HCT116 (cell line): ENCODE results near the gene CD74. TPM values are rescaled to one million over a fixed set of nuclear protein-coding genes. Genes with fewer than 3 reads are reported as not detected.

Experiments
- ATAC-seq: fragments of 200-7000 bp; cut with Tn5 transposase; 2 replicates; pipeline ENCODE4 v1.9.1; 2020; ENCODE audit warnings: mild to moderate bottlenecking, moderate library complexity
- BruUV-seq: library from RNA; stranded (reverse); fragments of 400-500 nt; replicated peaks from 2 replicates; lab custom pipeline; 2021; lab: Mats Ljungman, UMichigan
- CTCF ChIA-PET: fragments of 300-600 bp; sonication (Branson Sonifier 250); formaldehyde crosslinking; loops from one replicate; lab custom pipeline; 2021; ENCODE audit warnings: antibody characterized with exemption; lab: Charles Lee
- POLR2A ChIA-PET: fragments of 300-600, 350-600 bp; sonication (Branson Sonifier 250); formaldehyde crosslinking; loops from one replicate; lab custom pipeline; 2021; ENCODE audit warnings: antibody characterized with exemption; lab: Charles Lee
- RAD21 ChIA-PET, 2 experiments: fragments of 300-600 bp; sonication (Branson Sonifier 250); formaldehyde crosslinking; loops; one replicate each; lab custom pipeline; 2023; ENCODE audit warnings: low total read pairs in 2 of 2; ENCODE audit not compliant: uncharacterized antibody in 2 of 2, unreplicated experiment in 2 of 2, low non-redundant PET in 1 of 2; lab: Charles Lee
- DNase-seq: peaks from one replicate; pipeline ENCODE4 v3.0.0-alpha.2; 2010; ENCODE audit warnings: low read depth, low spot score
- H2AFZ ChIP-seq: fragments of 200-600 bp; shearing (Covaris generic), sonication (generic); 2 replicates; pipeline ENCODE4 v1.6.1; 2017; ENCODE audit warnings: low read depth, mixed run types, mixed read lengths, antibody characterized with exemption, low read length; ENCODE audit not compliant: poor library complexity, severe bottlenecking
- H3K27ac ChIP-seq: 2 replicates; pipeline ENCODE4 v1.5.1; 2012; ENCODE audit warnings: low read depth, low read length
- H3K27me3 ChIP-seq: fragments of 200-600 bp; sonication (generic); 2 replicates; pipeline ENCODE4 v1.6.1; 2016; ENCODE audit warnings: mixed run types, low read length, mixed read lengths; ENCODE audit not compliant: insufficient read depth
- H3K36me3 ChIP-seq, 2 experiments: fragments of 200-500 bp in 1 of 2; fragments of 200-600 bp in 1 of 2; sonication (Bioruptor generic) in 1 of 2; sonication (generic) in 1 of 2; 2 replicates each; pipeline versions ENCODE4 v1.5.1 to v1.6.1; 2014 to 2016; ENCODE audit warnings: low read length in 2 of 2, inconsistent platforms in 1 of 2, mixed read lengths in 1 of 2, mixed run types in 1 of 2; ENCODE audit not compliant: insufficient read depth in 2 of 2, control insufficient read depth in 1 of 2
- H3K4me1 ChIP-seq, 2 experiments: fragments of 200-600 bp in 1 of 2; sonication (generic) in 1 of 2; 2 replicates each; pipeline versions ENCODE4 v1.5.1 to v1.6.1; 2012 to 2017; ENCODE audit warnings: low read length in 2 of 2, inconsistent platforms in 1 of 2, mild to moderate bottlenecking in 1 of 2, mixed read lengths in 1 of 2, mixed run types in 1 of 2, moderate library complexity in 1 of 2; ENCODE audit not compliant: insufficient read depth in 2 of 2, control insufficient read depth in 1 of 2
- H3K4me2 ChIP-seq: fragments of 200-600 bp; sonication (generic); 2 replicates; pipeline ENCODE4 v1.6.1; 2017; ENCODE audit warnings: mixed run types, low read length, mixed read lengths
- H3K4me3 ChIP-seq, 2 experiments: fragments of 200-600 bp in 1 of 2; sonication (generic) in 1 of 2; replicated peaks in 1 of 2; 2 replicates each; pipeline ENCODE4 v1.5.1; 2011 to 2016; ENCODE audit warnings: low read length in 2 of 2, control low read depth in 1 of 2, low read depth in 1 of 2, mild to moderate bottlenecking in 1 of 2, mixed read lengths in 1 of 2, mixed run types in 1 of 2
- H3K79me2 ChIP-seq: fragments of 200-600 bp; sonication (generic); 2 replicates; pipeline ENCODE4 v1.6.1; 2017; ENCODE audit warnings: mild to moderate bottlenecking, mixed run types, low read length, moderate library complexity, mixed read lengths; ENCODE audit not compliant: insufficient read depth
- H3K9ac ChIP-seq: fragments of 200-600 bp; sonication (generic); 2 replicates; pipeline ENCODE4 v1.6.1; 2016; ENCODE audit warnings: low read length, mixed read lengths
- H3K9me2 ChIP-seq: fragments of 200-600 bp; sonication (generic), shearing (Covaris generic); 2 replicates; pipeline ENCODE4 v1.6.1; 2017; ENCODE audit warnings: mixed run types, mild to moderate bottlenecking, moderate library complexity; ENCODE audit not compliant: insufficient read depth
- H3K9me3 ChIP-seq, 2 experiments: fragments of 200-500 bp in 1 of 2; fragments of 200-600 bp in 1 of 2; sonication (Bioruptor generic) in 1 of 2; sonication (generic) in 1 of 2; 2 replicates each; pipeline ENCODE4 v1.6.1; 2014 to 2017; ENCODE audit warnings: low read length in 2 of 2, mixed read lengths in 2 of 2, inconsistent platforms in 1 of 2, low read depth in 1 of 2, mild to moderate bottlenecking in 1 of 2, mixed run types in 1 of 2, moderate library complexity in 1 of 2; ENCODE audit not compliant: control insufficient read depth in 1 of 2, insufficient read depth in 1 of 2
- H4K20me1 ChIP-seq: fragments of 200-600 bp; sonication (generic), shearing (Covaris generic); 2 replicates; pipeline ENCODE4 v1.6.1; 2017; ENCODE audit warnings: mixed run types, mild to moderate bottlenecking, moderate library complexity; ENCODE audit not compliant: insufficient read depth
- CBX3 ChIP-seq: IDR thresholded peaks from 2 replicates; pipeline ENCODE4 v1.6.1; 2012; ENCODE audit warnings: low read depth
- CTCF ChIP-seq, 3 experiments: fragments of 200-600 bp in 1 of 3; sonication (generic) in 1 of 3; IDR thresholded peaks in 2 of 3; conservative IDR thresholded peaks in 1 of 3; 2 replicates each; pipeline ENCODE4 v1.5.1; 2012 to 2017; ENCODE audit warnings: low read depth in 2 of 3, low read length in 2 of 3, antibody characterized with exemption in 1 of 3, borderline replicate concordance in 1 of 3, control low read depth in 1 of 3, mild to moderate bottlenecking in 1 of 3, mixed read lengths in 1 of 3, mixed run types in 1 of 3, moderate library complexity in 1 of 3; ENCODE audit not compliant: insufficient read depth in 1 of 3
- EGR1 ChIP-seq: IDR thresholded peaks from 2 replicates; pipeline ENCODE4 v1.6.1; 2012; ENCODE audit warnings: low read depth
- ELF1 ChIP-seq: IDR thresholded peaks from 2 replicates; pipeline ENCODE4 v1.6.1; 2012; ENCODE audit warnings: low read depth, borderline replicate concordance
- JUND ChIP-seq: IDR thresholded peaks from 2 replicates; pipeline ENCODE4 v1.6.1; 2012
- POLR2AphosphoS5 ChIP-seq: IDR thresholded peaks from 2 replicates; pipeline ENCODE4 v1.6.1; 2011; ENCODE audit warnings: mild to moderate bottlenecking, low read depth, low read length, moderate library complexity
- SRF ChIP-seq: IDR thresholded peaks from 2 replicates; pipeline ENCODE4 v1.6.1; 2012; ENCODE audit warnings: low read depth
- TCF7L2 ChIP-seq: IDR thresholded peaks from 2 replicates; pipeline ENCODE4 v1.7.0; 2011; ENCODE audit warnings: borderline replicate concordance, inconsistent platforms; ENCODE audit not compliant: insufficient read depth, insufficient read length; ENCODE audit errors: extremely low read depth
- intact Hi-C: fragments of 100-400 bp; cut with micrococcal nuclease; formaldehyde crosslinking; loops from 2 replicates; pipeline ENCODE4 v1.10.0; 2022
- total RNA-seq: library from RNA; stranded (reverse); gene quantifications from one replicate; pipeline ENCODE4 v1.2.1, GENCODE V29; 2021; ENCODE audit not compliant: unreplicated experiment

CD74 gene
- total RNA-seq, 1 experiment from 2014 or later: 8.9 TPM

- no peak overlapping the region; the same call in 1 of the 2 replicates for H3K27ac ChIP-seq
- no peaks in the 10 kb centered on the region for H3K79me2 ChIP-seq
- ATAC-seq (peak; percentile 92), DNase-seq (no peak)
- TF ChIP-seq ELF1 (no peak), JUND (no peak), SRF (no peak), CBX3 (no peak), POLR2AphosphoS5 (no peak), CTCF (IDR thresholded peaks at IDR 0.05 in 2 of 3, conservative IDR thresholded peaks at IDR 0.05 in 1 of 3; ENCODE audit: borderline replicate concordance in 1 of 3, insufficient read depth in 1 of 3, low read depth in 2 of 3, low read length in 2 of 3) (peak in 2 of 3 experiments; percentile 68 to 77; a peak in 4 of 6 replicates), TCF7L2 (peak; percentile 75), EGR1 (no peak)
- H3K36me3 ChIP-seq: no peaks in the 10 kb centered on the region
- H3K4me2 ChIP-seq: peak overlapping the region; percentile 56
- peaks cover 20 to 26% of the 10 kb centered on the region in 2 experiments for H3K4me1 ChIP-seq
- peak overlapping the region; percentile 35 for H3K9ac ChIP-seq
- CTCF ChIA-PET: interaction anchor here (0.6 to 1.6 kb wide), 16 partner anchors 14 to 992 kb away, joined by 3 to 17 read pairs (median 4); no protein-coding TSS in a partner anchor
- no TSS peak for BruUV-seq
- RAD21 ChIA-PET: interaction anchor here (0.6 to 1.9 kb wide), 5 partner anchors 86 to 191 kb away, joined by 4 to 9 read pairs (median 7); no protein-coding TSS in a partner anchor
- no peaks in the 10 kb centered on the region for H3K27me3 ChIP-seq
- no peak overlapping the region for H3K4me3 ChIP-seq
- H2AFZ ChIP-seq: peak overlapping the region; percentile 93
- POLR2A ChIA-PET: interaction anchor here (0.6 to 1.6 kb wide), 3 partner anchors 86 to 242 kb away, joined by 3 to 4 read pairs (median 3); partner anchors contain the start of gene RBM22
- no peaks in the 10 kb centered on the region for H4K20me1 ChIP-seq
- no peaks in the 10 kb centered on the region for H3K9me3 ChIP-seq
- no peaks in the 10 kb centered on the region for H3K9me2 ChIP-seq
- intact Hi-C loops: loop anchor here (1.0 to 10.0 kb wide), 7 partner anchors 64 to 586 kb away; partner anchors contain the start of gene RBM22
Measured at GRCh38 chr5:150458802-150459557, 46.3 kb upstream of the CD74 start.
